ENCODE results near the gene SCYL3.
"Not testable (repeated sequence)": the region's sequence is repeated elsewhere in the genome, so short reads cannot be mapped to it uniquely, and the experiment has no call there.

Gene SCYL3

GRCh38 chr1:169893645-169894423, at the start of gene SCYL3:
Gene SCYL3, minus strand, starts transcription at chr1:169893896. Its CDS starts 5,056 bp downstream, at chr1:169888840.
- DNase-seq = peak; percentile 98

DNA sequence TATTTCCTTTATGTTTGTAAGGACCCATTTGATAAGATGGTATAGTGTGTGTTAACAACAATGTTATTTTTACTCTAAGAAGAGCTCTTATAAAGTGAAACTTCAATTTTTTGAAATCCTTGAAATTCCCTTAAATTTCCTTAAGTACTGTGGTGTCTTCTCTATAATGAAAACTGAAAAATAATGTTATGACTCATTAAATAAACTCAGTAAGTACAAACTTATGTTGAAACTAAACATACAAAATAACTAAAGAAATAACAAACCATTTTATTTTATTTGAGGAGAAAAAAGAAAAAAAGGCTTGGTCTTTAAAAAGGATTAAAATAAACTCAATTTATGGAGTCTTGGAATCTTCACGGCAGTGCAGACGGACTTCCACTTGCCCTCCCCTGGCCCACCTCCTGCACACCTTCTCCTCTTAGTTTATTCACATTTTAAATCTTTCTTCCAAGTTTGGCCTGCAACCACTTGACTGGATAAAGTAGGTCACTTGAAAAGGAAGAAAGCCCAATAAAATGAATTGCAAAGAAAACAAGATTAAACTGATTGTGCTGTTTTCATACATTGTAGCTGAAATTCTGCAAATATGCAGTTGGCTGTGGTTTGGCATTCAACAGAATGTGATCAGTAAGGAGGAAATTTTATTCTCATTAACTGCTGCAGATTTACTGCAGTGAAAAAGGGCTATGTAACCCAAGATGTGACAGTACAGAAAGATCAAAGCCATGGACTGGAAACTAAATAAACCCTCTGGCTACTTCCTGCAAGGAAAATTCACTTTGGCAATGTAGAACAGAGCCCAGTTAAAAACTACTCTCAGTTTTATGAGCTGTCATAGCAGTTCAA, 48.5 kb upstream of the SCYL3 start:
- DNase-seq = no peak

DNA sequence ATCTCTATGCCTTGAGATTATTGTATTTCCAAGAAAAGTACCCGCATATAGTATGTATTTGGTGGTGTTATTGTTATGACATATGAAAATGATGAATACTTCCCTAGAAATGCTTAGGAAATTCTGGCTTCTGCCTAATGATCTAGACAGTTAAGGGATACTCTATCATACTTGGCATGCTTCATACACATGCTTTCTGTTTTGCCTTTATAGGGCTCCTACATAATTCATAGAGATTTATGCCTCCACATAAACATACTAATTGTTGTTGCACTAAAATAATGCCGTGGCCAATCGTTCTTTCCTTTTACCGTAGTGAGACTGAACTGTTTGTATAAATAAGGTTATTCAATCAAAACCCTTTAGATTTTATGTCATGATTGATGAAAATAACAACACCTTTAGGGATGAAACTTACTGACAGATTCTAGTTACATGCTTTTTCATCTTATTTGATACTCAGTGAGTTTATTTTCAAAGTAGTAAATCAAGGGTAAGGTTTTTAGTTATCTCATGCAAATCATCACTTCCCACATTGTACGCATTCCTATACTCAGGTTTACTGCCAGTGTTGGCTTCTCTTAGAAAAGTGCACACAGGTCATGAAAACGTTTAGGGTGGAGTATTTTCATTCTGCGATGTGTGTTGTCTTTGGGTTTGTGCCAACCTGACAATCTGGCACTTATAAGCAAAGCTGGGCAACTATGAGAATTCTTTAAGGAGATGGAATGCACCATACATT, 40.5 kb upstream of the SCYL3 start:
- DNase-seq = no peak

GRCh38 chr1:169931795-169932231, 38.1 kb upstream of the SCYL3 start:
- no peak for DNase-seq

DNA sequence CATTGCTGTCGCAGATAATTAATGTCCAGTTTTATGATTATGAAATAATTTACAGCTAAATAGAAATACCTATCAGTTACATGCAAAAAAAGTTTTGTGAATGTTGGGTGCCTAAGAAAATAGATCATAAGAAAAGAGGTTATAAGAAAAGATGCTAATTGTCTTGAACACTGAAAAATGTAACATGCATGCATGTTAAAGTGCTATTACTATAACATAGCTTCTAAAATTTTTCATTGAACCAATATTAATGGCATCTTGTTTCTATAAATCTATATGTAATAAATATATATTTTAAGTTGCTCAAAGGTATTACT, 35.5 kb upstream of the SCYL3 start:
- no peak for DNase-seq

DNA sequence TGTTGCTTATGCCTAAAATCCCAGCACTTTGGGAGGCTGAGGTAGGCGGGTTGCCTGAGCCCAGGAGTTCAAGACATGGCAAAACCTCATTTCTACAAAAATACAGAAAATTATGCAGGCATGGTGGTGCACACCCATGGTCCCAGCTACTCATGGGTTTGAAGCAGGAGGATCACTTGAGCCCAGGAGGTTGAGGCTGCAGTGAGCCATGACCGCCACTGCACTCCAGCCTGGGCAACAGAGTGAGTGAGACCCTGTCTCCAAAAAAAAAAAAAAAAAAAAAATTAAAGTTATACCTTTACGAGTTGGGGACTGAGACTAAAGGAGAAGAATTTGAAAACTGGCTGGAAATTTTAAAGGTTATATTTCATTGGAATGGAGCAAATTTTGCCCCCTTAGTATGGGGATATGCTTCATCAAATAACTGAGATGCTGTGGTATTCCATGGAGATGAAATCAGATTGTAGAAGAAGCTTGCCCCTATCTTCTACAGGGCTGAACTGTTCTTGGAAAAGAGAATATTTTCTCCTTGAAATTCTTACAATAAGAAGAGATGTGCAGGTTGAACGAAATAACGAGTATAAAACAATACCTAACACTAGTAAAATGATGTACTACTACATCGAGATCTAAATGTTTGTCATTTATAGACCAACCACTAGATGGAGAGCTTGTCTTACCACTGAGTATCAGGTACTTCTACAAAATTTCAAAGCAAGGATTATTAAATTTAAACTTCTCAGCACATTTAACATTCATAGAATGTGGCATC, 34.9 kb upstream of the SCYL3 start:
- peak; percentile 56 for DNase-seq

GRCh38 chr1:169925505-169926482, 32.1 kb upstream of the SCYL3 start:
- DNase-seq = no peak

- DNase-seq = no peak
These were observed 31.1 kb upstream of the SCYL3 start for GRCh38 chr1:169924829-169925228.

- DNase-seq = no peak
These were observed 30.4 kb upstream of the SCYL3 start for GRCh38 chr1:169924063-169924462.

DNA sequence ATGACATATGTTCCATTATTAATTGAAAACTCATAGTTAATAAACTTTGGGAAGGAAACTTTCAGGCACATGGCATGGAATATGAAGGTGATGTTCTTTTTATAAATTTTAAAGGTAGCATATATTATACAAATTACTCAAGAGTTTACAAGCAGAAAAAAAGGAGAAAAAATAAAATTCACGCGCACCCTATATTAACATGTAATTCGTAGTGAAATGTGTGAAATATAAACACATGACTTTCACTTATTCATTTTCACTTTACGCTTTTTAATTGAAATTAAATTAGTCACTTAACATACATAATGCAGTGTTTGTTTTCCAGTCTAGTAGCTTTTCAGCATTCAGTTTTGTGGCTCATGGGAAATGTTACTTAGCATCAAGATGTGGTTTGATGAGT, 27.4 kb upstream of the SCYL3 start:
- no peak for DNase-seq

DNA sequence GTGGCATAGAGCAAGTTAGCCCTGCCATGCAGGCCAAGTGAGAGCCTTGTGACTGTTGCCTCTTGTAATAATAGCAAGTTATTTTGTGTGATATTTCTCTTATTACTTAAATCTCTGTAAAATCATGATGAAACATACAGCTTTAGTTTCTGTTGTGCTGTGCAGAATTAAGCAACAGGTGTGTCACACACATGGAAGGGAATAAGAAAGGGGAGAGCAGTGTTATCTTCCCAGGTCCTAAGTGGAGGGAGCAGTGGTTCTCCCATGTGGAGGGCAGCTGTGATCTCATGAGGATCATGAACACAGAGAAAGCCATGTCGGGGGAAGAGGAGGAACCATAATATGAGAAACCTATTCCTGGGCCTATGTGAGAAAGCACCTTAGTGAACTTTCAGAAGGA, 25.2 kb upstream of the SCYL3 start:
- no peak for DNase-seq

GRCh38 chr1:169918220-169918619, 24.5 kb upstream of the SCYL3 start:
- not testable (repeated sequence) for DNase-seq

GRCh38 chr1:169915150-169915549, 21.5 kb upstream of the SCYL3 start:
- no peak for DNase-seq

DNA sequence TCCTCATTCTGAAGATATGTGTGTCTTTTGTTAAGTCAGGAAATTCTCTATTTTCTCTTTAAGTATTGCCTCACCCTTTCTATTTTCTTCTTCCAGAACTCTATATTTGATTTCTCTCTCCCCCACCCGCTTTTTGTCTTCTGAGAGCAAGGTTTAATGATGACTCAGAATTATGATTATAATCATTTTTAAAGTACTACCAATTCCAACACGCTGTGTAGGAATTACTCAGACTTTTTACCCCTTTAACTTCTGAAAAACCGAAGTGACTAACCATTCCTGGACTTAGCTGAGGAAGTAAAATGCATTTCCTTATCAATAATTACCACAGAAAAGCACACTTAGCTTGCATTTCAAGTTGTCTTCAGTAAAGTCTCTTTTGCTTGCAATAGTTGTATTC, 20.8 kb upstream of the SCYL3 start:
- DNase-seq = no peak

- DNase-seq = no peak
These were observed 15.8 kb upstream of the SCYL3 start for GRCh38 chr1:169909499-169909898.

GRCh38 chr1:169906938-169907337, 13.2 kb upstream of the SCYL3 start:
- no peak for DNase-seq

DNA sequence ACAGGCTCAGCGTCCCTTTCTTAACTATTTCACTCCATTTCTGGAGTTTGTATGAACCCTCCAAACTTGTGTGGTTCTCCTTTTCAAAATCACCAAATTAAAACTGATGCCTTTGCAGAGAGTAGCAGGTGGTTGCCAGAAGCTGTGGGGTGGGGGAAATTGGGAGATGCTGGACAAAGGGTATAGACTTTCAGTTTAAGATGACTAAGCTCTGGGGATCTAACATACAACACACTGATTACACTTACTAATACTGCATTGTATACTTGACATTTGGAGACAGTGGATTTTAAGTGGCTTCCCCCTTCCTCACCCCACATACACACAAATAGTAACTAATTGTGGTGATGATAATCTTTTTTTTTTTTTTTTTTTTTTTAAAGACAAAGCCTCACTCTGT, 11.1 kb upstream of the SCYL3 start:
- no peak for DNase-seq

GRCh38 chr1:169902751-169903150, 9.1 kb upstream of the SCYL3 start:
- DNase-seq = no peak

DNA sequence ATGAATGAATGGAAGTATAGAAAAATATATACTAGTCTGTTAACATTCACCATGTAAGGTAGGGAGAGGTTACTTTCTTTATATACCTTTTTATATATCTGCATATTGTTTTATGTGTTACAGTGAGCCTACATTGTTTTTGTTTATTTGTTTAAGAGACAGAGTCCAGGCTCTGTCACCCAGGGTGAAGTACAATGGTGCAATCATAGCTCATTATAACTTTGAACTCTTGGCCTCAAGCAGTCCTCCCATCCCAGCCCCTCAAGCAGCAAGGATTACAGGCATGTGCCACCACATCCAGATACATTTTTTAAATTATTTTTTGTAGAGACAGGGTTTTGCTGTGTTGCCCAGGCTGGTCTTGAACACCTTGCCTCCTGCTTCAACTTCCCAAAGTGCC, 7.4 kb upstream of the SCYL3 start:
- no peak for DNase-seq

DNA sequence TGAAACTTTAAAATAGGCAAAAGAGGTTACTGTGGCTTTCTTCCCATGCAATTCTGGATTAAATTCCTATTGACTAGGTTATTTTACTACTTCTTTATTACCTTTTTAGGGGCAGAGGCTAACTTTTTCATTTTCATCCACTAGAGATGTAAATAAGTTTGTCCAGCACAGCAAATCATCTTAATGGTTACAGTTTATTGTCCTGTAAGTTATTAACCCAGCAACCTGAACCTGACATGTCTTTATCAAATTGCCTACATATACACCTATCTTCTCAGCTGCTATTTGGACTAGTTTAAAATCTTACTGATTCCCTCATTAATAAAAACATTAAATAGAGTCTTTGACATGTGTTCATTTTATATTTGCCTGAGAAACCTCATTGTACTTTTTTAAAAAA, 6.9 kb upstream of the SCYL3 start:
- DNase-seq = no peak

DNA sequence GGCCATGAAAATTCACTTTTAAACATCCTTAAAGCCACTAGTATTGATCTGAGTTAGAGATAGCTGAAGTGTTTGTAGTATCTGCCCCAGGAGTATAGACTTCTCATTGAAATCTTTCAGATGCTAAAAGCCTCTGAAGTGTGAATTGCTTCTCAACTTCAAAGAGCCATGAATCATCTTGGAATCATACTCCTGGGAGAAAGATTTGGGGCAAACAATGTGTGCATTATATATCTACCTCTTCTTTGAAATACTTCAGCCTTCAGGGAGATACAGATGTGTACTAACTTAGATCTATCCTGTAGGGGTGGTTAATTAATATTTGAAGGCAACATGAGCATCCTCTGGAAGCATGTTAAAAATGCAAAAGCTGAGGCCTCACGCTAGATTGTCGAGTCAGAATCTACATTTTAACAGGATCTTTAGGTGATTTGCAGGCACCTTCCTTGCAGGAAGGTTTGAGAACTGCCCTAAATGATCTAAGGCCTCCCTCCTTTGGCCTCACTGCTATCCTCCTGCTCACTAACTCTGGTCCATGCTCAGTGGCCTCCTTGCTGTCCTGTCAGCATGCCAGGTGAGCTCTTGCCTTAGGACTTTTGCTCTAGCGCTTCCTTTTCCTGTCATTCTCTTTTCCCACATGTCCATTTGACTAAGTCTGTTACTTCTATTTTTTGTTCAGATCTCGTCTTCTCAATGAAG, 6.0 kb upstream of the SCYL3 start:
- DNase-seq = no peak
